Subcutaneous abdominal adipose tissue (tissue), 5 donors: ENCODE measurements around the gene SCRN3.
"Not testable (repeated sequence)": the region's sequence is repeated elsewhere in the genome, so short reads cannot be mapped to it uniquely, and the experiment has no call there.

Experiments
- H3K27ac ChIP-seq: one replicate; pipeline ENCODE4 v1.7.0; 2013; ENCODE audit warnings: low read depth, mild to moderate bottlenecking, inconsistent platforms, low read length, moderate library complexity
- H3K27me3 ChIP-seq, 5 donors: one replicate each; pipeline ENCODE4 v1.7.0; 2013; ENCODE audit warnings: low read length in 5 of 5, inconsistent platforms in 1 of 5; ENCODE audit not compliant: control insufficient read depth in 5 of 5, insufficient read depth in 4 of 5
- H3K36me3 ChIP-seq, 5 donors: one replicate each; pipeline ENCODE4 v1.7.0; 2013; ENCODE audit warnings: low read length in 5 of 5; ENCODE audit not compliant: control insufficient read depth in 5 of 5, insufficient read depth in 5 of 5
- H3K4me1 ChIP-seq, 5 donors: one replicate each; pipeline ENCODE4 v1.7.0; 2013; ENCODE audit warnings: low read length in 5 of 5, mild to moderate bottlenecking in 3 of 5, moderate library complexity in 1 of 5; ENCODE audit not compliant: control insufficient read depth in 5 of 5, insufficient read depth in 5 of 5
- H3K4me3 ChIP-seq, 5 donors: one replicate each; pipeline ENCODE4 v1.7.0; 2013; ENCODE audit warnings: low read length in 5 of 5, low read depth in 1 of 5
- H3K9ac ChIP-seq, 5 donors: one replicate each; pipeline ENCODE4 v1.7.0; 2013; ENCODE audit warnings: low read length in 5 of 5, mild to moderate bottlenecking in 4 of 5, moderate library complexity in 3 of 5
- H3K9me3 ChIP-seq, 5 donors: one replicate each; pipeline ENCODE4 v1.7.0; 2013; ENCODE audit warnings: low read length in 5 of 5; ENCODE audit not compliant: control insufficient read depth in 5 of 5
- donor health status: healthy.
- donor health status: healthy.
- donor health status: healthy.
- donor health status: healthy.
- donor health status: healthy.

SCRN3 gene, protein sequence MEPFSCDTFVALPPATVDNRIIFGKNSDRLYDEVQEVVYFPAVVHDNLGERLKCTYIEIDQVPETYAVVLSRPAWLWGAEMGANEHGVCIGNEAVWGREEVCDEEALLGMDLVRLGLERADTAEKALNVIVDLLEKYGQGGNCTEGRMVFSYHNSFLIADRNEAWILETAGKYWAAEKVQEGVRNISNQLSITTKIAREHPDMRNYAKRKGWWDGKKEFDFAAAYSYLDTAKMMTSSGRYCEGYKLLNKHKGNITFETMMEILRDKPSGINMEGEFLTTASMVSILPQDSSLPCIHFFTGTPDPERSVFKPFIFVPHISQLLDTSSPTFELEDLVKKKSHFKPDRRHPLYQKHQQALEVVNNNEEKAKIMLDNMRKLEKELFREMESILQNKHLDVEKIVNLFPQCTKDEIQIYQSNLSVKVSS

DNA sequence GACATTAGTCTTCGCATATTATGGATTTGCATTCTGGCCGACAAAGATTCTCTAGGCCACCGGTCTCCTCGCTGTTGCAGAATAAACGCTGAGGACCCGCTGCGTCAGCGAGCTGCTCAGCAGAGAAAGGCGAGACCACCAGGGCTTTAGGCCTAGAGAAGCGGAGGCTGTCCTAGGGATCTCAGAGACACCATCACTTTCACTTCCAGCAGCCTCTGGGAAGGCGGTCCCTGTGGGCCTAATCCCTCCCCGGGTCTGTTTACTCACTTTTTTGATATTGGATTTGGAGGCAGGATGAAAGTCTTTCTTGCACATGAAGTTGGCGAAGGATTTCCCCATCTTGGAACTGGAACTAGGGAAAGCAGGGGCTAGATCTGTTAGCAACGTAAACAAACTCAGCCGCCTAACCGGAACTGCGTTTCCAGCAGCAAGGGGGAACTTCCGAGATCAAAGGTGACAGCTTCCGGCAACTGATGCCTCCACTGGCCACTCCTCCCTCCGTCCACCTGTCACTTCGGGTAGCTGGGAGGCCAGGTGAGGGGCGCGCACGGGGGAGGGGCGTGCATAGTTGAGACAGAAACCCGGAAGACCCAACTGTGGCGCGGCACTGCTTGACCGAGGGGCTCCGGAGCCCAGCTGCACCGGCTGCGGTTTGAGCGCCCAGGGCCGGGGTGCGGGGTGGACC lies at the start of gene SCRN3:
Gene SCRN3 (plus strand): TSS at position 447 of the 685 bp plus-strand sequence. CDS start 2,554 bp downstream, outside the sequence.
- peak within 1 kb of the TSS; percentile 82 to 99 (median 94) for H3K9ac ChIP-seq
- peak within 1 kb of the TSS; percentile 89 to 100 (median 98) for H3K4me3 ChIP-seq
- peaks cover 0 to 34% (median 24%) of the 10 kb centered on the region in 5 donors for H3K4me1 ChIP-seq
- H3K27ac ChIP-seq = peak within 1 kb of the TSS; percentile 93
- peaks cover 0 to 3% (median 2%) of the 10 kb centered on the region in 5 donors for H3K36me3 ChIP-seq
- H3K9me3 ChIP-seq = no peaks in the 10 kb centered on the region
- H3K27me3 ChIP-seq = no peaks in the 10 kb centered on the region

DNA sequence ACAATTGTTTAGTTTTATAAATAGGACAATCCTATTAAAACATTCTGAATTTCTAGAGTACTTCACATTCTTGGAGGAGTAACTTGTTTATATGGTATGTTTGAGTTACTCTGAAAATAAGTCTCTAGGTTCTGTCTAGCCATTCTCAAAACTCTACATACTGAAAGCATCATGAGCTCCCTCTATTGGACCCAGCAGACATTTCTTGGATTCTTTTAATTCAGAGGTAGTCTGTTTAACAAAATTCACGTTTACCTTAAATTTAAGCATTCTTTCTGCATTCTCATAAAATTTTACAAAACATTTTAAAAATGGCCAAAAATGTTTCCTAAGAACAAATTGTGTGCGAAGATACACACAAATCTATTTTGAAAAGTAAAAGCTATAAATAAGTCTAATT lies 45.5 kb upstream of the SCRN3 start:
- peaks cover 0 to under 1% (median 0%) of the 10 kb centered on the region in 5 donors for H3K27me3 ChIP-seq
- peaks cover 0 to 2% (median 0%) of the 10 kb centered on the region in 5 donors for H3K4me1 ChIP-seq
- no peak overlapping the region for H3K27ac ChIP-seq
- H3K9ac ChIP-seq = no peak overlapping the region
- H3K36me3 ChIP-seq = peaks cover 10 to 25% (median 17%) of the 10 kb centered on the region in 5 donors
- no peak overlapping the region for H3K4me3 ChIP-seq
- H3K9me3 ChIP-seq = peaks cover 0 to 3% (median 0%) of the 10 kb centered on the region in 5 donors

DNA sequence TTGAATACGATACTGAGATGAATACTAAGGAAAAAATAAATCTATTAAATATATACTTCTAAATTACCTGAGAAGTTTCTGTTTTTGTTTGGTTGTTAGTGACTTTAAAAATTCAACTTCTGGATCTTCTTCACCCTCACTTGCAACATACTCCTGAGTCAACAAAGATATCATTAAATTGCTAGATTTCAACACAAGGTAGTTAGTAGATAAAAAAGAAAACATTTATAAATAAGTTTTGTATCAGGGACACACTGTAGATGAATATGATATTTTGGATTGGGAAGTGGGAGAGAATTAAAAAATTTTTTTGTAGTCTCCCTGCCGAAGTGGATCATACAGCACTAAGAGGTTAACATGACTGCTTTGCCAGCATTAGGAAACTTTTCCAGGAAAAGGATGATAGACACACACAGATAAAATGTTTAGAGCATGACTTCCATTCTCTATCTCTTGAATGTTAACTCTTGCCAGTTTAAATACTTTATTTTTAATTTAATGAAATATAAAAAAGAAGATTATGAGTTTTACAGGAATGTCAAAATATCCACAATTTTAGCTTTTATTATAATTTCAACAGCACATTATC lies 44.8 kb upstream of the SCRN3 start:
- Histone ChIP-seq H3K36me3 (peaks cover 10 to 25% (median 17%) of the 10 kb centered on the region in 5 donors), H3K9ac (peak overlapping the region in 1 of 5 donors; percentile 16)

DNA sequence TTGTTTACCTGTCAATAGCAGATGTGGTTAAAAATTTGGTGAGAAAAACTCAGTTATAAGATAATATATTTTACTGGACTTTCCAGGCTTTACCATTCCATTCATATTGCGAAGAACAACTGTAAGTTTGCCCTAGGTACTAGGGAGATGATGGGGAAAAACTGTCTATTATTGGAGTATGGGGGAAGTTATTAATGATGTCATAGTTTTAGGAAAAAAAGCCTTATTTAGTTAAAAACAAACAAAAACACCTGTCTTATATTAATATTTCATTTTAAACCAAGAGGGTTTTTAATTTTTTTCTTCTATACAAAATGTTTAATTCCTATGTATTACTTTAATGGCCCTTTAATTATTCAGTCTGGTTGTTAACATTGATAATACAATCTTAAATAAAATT lies 42.5 kb upstream of the SCRN3 start:
- no peak overlapping the region for H3K9ac ChIP-seq
- no peak overlapping the region for H3K27ac ChIP-seq
- no peak overlapping the region for H3K4me3 ChIP-seq
- no peaks in the 10 kb centered on the region for H3K9me3 ChIP-seq
- H3K27me3 ChIP-seq = no peaks in the 10 kb centered on the region
- peaks cover 0 to 2% (median 0%) of the 10 kb centered on the region in 5 donors for H3K4me1 ChIP-seq
- peaks cover 11 to 21% (median 13%) of the 10 kb centered on the region in 5 donors for H3K36me3 ChIP-seq

More for the DNA sequence above, 44.8 kb upstream of the SCRN3 start:
- Histone ChIP-seq H3K27ac (no peak overlapping the region), H3K4me3 (no peak overlapping the region), H3K27me3 (no peaks in the 10 kb centered on the region), H3K9me3 (peaks cover 0 to 3% (median 0%) of the 10 kb centered on the region in 5 donors), H3K4me1 (peaks cover 0 to 2% (median 0%) of the 10 kb centered on the region in 5 donors)

DNA sequence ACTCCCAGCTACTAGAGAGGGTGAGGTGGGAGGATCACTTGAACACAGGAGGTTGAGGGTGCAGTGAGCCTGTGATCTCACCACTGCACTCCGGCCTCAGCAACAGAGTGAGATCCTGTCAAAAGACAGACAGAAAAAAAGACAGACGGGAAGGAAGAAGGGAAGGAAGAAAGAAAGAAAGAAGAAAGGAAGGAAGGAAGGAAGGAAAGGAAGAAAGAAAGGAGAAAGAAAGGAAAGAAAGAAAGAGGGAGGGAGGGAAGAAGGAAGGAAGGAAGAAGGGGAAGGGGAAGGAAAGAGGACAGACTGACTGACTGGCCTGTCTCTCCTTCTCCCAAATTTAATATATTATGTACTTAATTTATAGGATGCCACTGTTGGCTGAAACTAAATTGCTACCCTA lies 39.2 kb upstream of the SCRN3 start:
- H3K27ac ChIP-seq = no peak overlapping the region
- no peaks in the 10 kb centered on the region for H3K9me3 ChIP-seq
- no peak overlapping the region for H3K9ac ChIP-seq
- H3K36me3 ChIP-seq = peaks cover 0 to 10% (median 7%) of the 10 kb centered on the region in 5 donors
- no peak overlapping the region for H3K4me3 ChIP-seq
- no peaks in the 10 kb centered on the region for H3K4me1 ChIP-seq
- H3K27me3 ChIP-seq = no peaks in the 10 kb centered on the region

DNA sequence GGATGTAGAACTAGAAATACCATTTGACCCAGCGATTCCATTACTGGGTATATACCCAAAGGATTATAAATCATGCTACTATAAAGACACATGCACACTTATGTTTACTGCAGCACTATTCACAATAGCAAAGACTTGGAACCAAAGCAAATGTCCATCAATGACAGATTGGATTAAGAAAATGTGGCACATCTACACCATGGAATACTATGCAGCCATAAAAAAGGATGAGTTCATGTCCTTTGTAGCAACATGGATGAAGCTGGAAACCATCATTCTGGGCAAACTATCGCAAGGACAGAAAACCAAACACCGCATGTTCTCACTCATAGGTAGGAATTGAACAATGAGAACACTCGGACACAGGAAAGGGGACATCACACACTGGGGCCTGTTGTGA lies 35.9 kb upstream of the SCRN3 start:
- not testable (repeated sequence) for H3K27me3 ChIP-seq, H3K27ac ChIP-seq, H3K4me1 ChIP-seq, H3K9me3 ChIP-seq, H3K4me3 ChIP-seq, H3K9ac ChIP-seq
- H3K36me3 ChIP-seq = peaks cover 8 to 23% (median 13%) of the 10 kb centered on the region in 5 donors

DNA sequence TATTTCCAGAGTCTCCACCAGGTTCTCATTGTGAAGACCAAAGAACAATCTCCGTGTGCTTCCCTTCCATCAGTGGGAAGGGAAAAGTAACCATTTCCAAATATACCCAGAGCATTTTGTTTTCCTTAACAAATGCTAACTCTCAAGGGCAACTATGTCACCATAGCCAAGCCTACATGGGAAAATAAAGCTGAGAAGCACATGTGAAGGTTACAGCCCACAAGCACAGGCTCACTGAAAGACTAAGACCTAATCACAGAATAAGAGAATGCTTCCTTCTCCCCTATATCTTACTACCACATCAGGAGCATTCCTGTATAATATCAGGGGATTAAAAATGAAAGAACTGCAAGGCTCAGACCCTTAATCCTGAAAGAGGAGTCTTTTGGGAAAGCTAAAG lies 32.6 kb upstream of the SCRN3 start:
- no peak overlapping the region for H3K9ac ChIP-seq
- H3K36me3 ChIP-seq = peaks cover 8 to 28% (median 12%) of the 10 kb centered on the region in 5 donors
- no peaks in the 10 kb centered on the region for H3K27me3 ChIP-seq
- H3K4me3 ChIP-seq = no peak overlapping the region
- H3K27ac ChIP-seq = no peak overlapping the region
- H3K4me1 ChIP-seq = no peaks in the 10 kb centered on the region
- H3K9me3 ChIP-seq = peaks cover 0 to 4% (median 0%) of the 10 kb centered on the region in 5 donors

DNA sequence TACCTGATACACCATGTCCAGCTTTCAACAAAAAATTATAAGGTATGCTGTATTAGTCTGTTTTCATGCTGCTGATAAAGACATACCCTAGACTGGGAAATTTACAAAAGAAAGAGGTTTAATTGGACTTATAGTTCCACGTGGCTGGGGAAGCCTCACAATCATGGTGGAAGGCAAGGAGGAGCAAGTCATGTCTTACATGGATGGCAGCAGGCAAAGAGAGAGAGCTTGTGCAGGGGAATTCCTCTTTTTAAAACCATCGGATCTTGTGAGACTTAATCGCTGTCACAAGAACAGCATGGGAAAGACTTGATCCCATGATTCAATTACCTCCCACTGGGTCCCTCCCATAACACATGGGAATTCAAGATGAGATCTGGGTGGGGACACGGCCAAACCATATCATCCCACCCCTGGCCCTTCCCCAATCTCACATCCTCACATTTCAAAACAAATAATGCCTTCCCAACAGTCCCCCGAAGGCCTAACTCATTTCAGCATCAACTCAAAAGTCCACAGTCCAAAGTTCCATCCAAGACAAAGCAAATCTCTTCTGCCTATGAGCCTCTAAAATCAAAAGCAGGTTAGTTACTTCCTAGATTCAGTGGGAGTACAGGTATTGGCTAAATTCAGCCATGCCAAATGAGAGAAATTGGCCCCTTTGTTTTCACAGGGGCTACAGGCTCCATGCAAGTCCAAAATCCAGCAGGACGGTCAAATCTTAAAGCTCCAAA lies 31.9 kb upstream of the SCRN3 start:
- not testable (repeated sequence) for H3K27ac ChIP-seq
- peaks cover 8 to 29% (median 12%) of the 10 kb centered on the region in 5 donors for H3K36me3 ChIP-seq

DNA sequence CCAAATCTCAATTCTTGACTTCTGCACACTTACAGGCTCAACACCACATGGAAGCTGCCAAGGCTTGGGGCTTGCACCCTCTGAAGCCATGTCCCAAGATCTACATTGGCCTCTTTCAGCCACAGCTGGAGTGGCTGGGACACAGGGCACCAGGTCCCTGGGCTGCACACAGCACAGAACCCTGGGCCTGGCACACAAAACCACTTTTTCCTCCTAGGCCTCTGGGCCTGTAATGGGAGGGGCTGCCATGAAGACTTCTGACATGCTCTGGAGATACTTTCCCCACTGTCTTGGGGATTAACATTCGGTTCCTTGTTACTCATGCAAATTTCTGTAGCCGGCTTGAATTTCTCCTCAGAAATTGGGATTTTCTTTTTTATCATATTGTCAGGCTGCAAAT lies 30.9 kb upstream of the SCRN3 start:
- Histone ChIP-seq H3K4me3 (no peak overlapping the region), H3K4me1 (no peaks in the 10 kb centered on the region), H3K27ac (no peak overlapping the region), H3K36me3 (peaks cover 13 to 33% (median 21%) of the 10 kb centered on the region in 5 donors), H3K27me3 (no peaks in the 10 kb centered on the region), H3K9ac (no peak overlapping the region), H3K9me3 (peaks cover 0 to 4% (median 0%) of the 10 kb centered on the region in 5 donors)

More for the DNA sequence above, 31.9 kb upstream of the SCRN3 start:
- H3K9ac ChIP-seq, H3K9me3 ChIP-seq, H3K4me3 ChIP-seq, H3K4me1 ChIP-seq, H3K27me3 ChIP-seq: not testable (repeated sequence)
